ENCODE data around the gene TIMM10B. TPM values are rescaled to one million over a fixed set of nuclear protein-coding genes. Genes with fewer than 3 reads are reported as not detected.
"Not testable (repeated sequence)": the region's sequence is repeated elsewhere in the genome, so short reads cannot be mapped to it uniquely, and the experiment has no call there.

TIMM10B gene
- total RNA-seq, 1 donor from 2014 or later, result 41.3 TPM

DNA sequence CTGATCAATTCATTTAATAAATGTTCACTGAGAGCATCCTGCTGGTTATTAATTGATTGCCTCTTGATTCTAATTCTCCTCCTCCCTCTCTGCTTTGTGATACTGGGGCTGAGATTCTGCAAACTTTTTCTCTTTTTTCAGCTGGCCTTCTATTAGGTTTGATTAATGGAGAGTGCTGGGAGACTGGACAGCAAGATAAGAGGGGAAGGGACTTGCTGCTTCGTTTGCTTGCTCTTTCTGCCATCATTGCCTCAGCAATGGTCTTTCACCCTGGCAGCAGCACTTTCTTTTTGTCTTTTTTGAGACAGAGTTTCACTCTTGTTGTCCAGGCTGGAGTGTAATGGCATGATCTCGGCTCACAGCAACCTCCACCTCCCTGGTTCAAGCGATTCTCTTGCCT, 22.9 kb downstream of the TIMM10B start:
- H3K4me3 Mint-ChIP-seq, result no peak overlapping the region
- H3K4me1 Mint-ChIP-seq, result peaks cover 6% of the 10 kb centered on the region
- DNase-seq, result no peak
- intact Hi-C loops (cut with micrococcal nuclease), result no loop called here
- no peaks in the 10 kb centered on the region for H3K9me3 Mint-ChIP-seq
- no peaks in the 10 kb centered on the region for H3K27me3 Mint-ChIP-seq
- H3K27ac Mint-ChIP-seq, result no peak overlapping the region
- H3K36me3 Mint-ChIP-seq (ENCODE audit: low read depth), result peaks cover 26% of the 10 kb centered on the region

DNA sequence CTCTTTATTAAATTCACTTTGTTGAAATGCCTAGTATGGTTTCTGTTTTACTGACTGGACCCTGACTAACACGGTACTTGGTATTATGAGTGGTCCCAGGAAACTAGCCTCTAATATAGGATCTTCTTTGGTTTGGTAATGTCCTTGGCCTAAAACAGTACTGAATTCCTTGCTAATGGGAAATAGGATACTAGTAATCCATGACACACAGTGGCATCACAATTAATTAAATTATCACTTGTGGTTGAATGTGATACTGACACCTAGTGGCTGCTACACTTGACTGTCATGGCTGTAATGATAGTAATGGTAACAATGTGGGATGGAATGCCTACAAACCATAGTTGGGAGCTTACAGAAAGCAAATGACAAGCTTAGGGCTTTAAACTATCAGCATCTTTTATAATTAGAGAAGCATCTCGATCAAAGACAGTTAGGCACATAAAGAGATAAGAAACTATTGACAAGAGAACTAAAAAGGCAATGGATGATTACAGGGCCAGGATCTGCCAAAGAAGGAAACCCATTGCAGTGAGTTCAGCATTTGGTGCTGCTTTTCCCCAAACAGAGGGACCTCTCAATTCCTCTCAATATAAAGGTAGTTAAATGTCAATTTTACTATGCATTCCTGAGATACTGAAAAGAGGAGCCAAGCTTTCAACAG, 24.4 kb downstream of the TIMM10B start:
- Mint-ChIP-seq H3K9me3 (no peaks in the 10 kb centered on the region), H3K27me3 (no peaks in the 10 kb centered on the region), H3K4me3 (no peak overlapping the region), H3K27ac (no peak overlapping the region), H3K36me3 (ENCODE audit: low read depth) (peaks cover 26% of the 10 kb centered on the region), H3K4me1 (peaks cover 6% of the 10 kb centered on the region)
- DNase-seq, result peak; percentile 70
- intact Hi-C loops (cut with micrococcal nuclease), result loop anchor here (1.0 kb wide), 1 partner anchor 126 kb away; no protein-coding TSS in a partner anchor

DNA sequence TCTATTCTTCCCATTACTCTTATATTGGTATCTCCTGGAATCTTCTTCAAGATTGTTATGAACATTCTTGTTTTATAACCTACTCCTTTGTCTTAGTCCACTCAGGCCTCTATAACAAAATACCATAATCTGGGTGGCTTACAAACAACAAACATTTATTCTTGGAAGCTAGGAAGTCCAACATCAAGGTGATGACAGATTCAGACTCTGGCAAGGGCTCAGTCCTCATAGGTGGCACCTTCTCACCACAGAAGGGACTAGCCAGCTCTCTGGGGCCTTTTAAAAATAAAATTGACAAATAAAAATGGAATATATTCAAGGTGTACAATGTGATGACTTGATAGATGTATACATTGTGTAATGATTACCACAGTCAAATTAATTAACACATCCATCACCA, 35.6 kb downstream of the TIMM10B start:
- no peaks in the 10 kb centered on the region for H3K27me3 Mint-ChIP-seq
- DNase-seq, result no peak
- H3K9me3 Mint-ChIP-seq, result no peaks in the 10 kb centered on the region
- no peak overlapping the region for H3K27ac Mint-ChIP-seq
- no peak overlapping the region for H3K4me3 Mint-ChIP-seq
- peaks cover 53% of the 10 kb centered on the region for H3K36me3 Mint-ChIP-seq (ENCODE audit: low read depth)
- intact Hi-C loops (cut with micrococcal nuclease), result no loop called here
- H3K4me1 Mint-ChIP-seq, result no peaks in the 10 kb centered on the region

DNA sequence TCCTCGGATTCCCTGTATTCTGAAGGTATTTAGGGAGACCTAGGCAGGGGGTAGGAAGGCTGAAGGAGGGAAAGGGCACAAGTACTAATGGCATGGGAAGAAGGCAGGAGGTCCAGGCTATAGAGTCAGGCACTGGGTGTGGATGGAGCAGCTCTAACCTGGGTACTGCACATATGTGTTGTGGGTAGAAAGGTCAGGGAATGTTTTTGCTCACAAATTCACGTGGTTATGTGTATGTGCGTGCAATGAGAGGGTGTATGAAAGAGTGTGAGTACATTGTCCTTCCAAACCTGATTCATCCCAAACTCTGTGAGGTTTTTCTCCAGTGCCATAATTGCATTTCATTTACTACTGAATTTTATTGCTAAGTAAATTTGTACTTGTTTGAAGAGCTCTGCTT, 39.0 kb downstream of the TIMM10B start:
- no peak for DNase-seq
- Mint-ChIP-seq H3K9me3 (no peaks in the 10 kb centered on the region), H3K36me3 (ENCODE audit: low read depth) (peaks cover 51% of the 10 kb centered on the region), H3K27ac (no peak overlapping the region), H3K4me3 (no peak overlapping the region), H3K4me1 (peaks cover 14% of the 10 kb centered on the region), H3K27me3 (no peaks in the 10 kb centered on the region)
- intact Hi-C loops (cut with micrococcal nuclease), result loop anchor here (5.0 kb wide), 1 partner anchor 33 kb away; no protein-coding TSS in a partner anchor

DNA sequence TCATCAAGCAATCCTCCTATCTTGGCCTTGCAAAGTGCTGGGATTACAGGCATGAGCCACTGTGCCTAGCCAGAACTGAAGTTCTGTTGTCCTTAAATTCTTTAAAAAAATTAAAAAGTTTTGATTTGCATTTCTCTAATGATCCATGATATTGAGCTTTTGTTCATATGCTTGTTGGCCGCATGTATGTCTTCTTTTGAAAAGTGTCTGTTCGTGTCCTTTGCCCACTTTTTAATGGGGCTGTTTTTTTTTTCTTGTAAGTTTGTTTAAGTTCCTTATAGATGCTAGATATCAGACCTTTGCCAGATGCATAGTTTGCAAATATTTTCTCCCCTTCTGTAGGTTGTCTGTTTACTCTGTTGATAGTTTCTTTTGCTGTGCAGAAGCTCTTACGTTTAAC, 40.6 kb downstream of the TIMM10B start:
- intact Hi-C loops (cut with micrococcal nuclease), result loop anchor here (5.0 kb wide), 1 partner anchor 35 kb away; no protein-coding TSS in a partner anchor
- not testable (repeated sequence) for DNase-seq

DNA sequence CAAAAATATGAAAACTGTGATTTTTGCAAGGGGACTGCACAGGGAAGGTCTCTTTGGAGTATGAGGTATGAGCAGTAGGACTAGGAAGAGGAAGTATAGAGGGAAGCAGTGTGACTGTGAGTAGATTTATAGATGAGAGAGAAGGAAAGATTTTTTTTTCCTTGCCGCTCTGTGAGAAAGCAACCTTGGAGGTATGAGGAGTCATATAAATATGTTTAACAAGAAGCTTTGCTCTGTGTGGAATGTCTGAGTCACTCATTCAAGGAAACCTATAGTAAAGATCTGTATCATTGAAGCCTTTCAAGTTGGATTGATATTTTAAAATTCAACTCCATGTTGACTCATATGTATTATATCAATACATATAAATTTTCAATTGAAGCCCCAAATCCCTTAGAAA, 42.0 kb downstream of the TIMM10B start:
- no peak overlapping the region for H3K4me3 Mint-ChIP-seq
- H3K36me3 Mint-ChIP-seq (ENCODE audit: low read depth), result peaks cover 50% of the 10 kb centered on the region
- peaks cover 33% of the 10 kb centered on the region for H3K4me1 Mint-ChIP-seq
- peak overlapping the region; percentile 14 for H3K27ac Mint-ChIP-seq
- no peak for DNase-seq
- H3K9me3 Mint-ChIP-seq, result no peaks in the 10 kb centered on the region
- H3K27me3 Mint-ChIP-seq, result no peaks in the 10 kb centered on the region
- intact Hi-C loops (cut with micrococcal nuclease), result loop anchor here (5.0 kb wide), 1 partner anchor 36 kb away; no protein-coding TSS in a partner anchor

More for the DNA sequence above, 40.6 kb downstream of the TIMM10B start:
- Mint-ChIP-seq H3K36me3 (ENCODE audit: low read depth) (peaks cover 45% of the 10 kb centered on the region), H3K4me1 (peaks cover 27% of the 10 kb centered on the region)
- not testable (repeated sequence) for H3K9me3 Mint-ChIP-seq, H3K4me3 Mint-ChIP-seq, H3K27ac Mint-ChIP-seq, H3K27me3 Mint-ChIP-seq

DNA sequence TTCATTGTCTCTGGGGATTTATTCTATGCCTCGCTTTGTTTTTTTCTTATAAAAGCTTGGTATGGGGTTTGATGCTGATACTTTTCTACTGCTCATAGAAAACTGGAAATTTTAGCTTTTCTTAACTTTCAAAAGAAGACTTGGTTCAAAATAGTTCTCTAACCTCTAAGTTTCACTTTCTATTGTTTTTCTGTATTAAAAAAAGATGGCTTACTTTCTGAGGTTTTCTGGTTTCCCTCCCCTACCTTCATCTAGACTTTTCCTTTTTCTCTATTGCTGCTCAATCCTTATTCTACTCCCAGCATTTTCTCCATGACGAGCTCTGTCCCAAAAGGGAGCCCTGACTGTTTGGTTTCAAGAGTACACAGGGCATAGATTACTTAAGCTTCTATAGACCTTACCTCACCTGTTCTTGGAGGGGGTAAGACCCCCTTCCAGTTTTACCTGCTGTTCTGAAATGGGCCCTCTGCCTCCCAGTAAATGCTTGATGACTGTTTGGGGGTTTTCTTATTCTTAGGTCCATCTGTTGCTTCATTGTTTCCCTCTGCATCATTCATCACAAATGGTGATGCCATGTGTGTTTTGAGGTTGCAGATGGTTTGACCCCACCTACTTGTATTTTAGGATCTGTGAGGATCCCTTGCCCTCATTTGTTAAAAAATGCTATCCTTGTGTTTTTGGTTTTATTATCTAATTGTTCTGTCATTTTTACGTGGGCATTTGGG, 45.3 kb downstream of the TIMM10B start:
- H3K27ac Mint-ChIP-seq, result peak overlapping the region; percentile 80
- H3K4me3 Mint-ChIP-seq, result peak overlapping the region; percentile 62
- no peaks in the 10 kb centered on the region for H3K27me3 Mint-ChIP-seq
- DNase-seq, result no peak
- no peaks in the 10 kb centered on the region for H3K9me3 Mint-ChIP-seq
- peaks cover 35% of the 10 kb centered on the region for H3K4me1 Mint-ChIP-seq
- H3K36me3 Mint-ChIP-seq (ENCODE audit: low read depth), result peaks cover 30% of the 10 kb centered on the region
- intact Hi-C loops (cut with micrococcal nuclease), result loop anchor here (2.0 kb wide), 1 partner anchor 80 kb away; no protein-coding TSS in a partner anchor

DNA sequence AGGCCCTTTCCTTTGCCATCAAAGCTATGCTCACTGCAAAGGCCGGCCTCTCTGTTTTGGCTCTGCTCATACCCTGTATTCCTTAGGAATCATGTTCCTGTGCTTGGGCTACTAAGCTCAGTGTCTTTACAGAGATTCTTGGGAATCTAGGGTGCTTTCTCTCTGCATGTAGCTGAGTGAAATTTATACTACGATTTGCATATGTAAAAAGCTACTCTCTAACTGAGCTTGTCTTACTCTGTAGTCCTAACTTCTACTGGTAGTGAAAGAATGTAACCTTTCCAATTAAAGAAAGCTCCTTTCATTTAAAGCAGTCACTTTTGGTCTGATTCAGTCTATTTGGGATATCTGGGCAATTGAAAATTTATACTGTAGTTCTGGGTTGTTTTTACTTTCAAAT, 48.0 kb downstream of the TIMM10B start:
- H3K36me3 Mint-ChIP-seq (ENCODE audit: low read depth), result peaks cover 35% of the 10 kb centered on the region
- peaks cover 31% of the 10 kb centered on the region for H3K4me1 Mint-ChIP-seq
- no peaks in the 10 kb centered on the region for H3K9me3 Mint-ChIP-seq
- no peak overlapping the region for H3K27ac Mint-ChIP-seq
- intact Hi-C loops (cut with micrococcal nuclease), result no loop called here
- H3K4me3 Mint-ChIP-seq, result no peak overlapping the region
- DNase-seq, result no peak
- no peaks in the 10 kb centered on the region for H3K27me3 Mint-ChIP-seq

DNA sequence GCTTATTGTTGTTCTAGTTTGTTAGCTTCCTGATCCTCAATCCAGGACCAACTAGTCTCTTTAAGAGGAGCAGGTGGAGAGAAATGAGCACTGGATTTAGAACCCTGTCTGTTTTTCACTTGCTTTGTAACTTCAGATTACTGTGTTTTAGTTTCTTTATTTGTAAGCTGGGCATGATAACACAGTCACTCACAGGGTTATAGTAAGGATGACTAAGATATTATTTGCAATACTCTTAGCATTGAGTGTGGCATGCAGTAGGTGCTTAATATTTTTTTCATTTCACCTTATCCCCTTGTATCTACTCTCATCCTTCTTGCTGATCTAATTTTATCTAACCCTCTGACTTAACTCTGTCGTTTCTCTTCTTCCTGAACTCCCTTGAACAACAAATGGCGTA, 49.5 kb downstream of the TIMM10B start:
- Mint-ChIP-seq H3K27me3 (no peaks in the 10 kb centered on the region), H3K27ac (peak overlapping the region; percentile 4), H3K36me3 (ENCODE audit: low read depth) (peaks cover 31% of the 10 kb centered on the region), H3K9me3 (no peaks in the 10 kb centered on the region), H3K4me1 (peaks cover 19% of the 10 kb centered on the region), H3K4me3 (no peak overlapping the region)
- no peak for DNase-seq
- intact Hi-C loops (cut with micrococcal nuclease), result loop anchor here (1.0 to 5.0 kb wide), 3 partner anchors 152 to 226 kb away; partner anchors contain the start of gene MRPL17

DNA sequence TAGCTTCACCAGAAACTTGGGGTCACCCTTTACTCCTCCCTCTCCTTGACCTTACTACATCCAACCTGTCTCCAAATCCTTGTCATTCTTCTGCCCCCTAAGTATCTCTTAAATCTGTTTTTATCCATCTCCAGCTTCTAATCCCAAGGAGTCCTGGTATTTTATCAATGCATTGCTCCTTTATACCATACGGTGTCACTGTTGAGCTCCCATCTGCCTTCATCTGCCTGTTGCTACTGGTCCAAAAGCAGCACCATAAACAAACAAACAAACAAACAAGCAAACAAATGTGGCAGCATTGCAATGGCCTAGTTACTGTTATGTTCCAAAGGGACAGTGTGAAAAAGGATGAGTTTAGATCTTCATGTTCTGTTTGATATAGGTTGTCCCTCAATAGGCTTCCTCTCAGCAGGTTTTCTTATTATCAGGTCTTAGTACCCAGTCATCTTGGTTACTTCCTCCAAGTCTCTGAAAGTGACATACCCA, 50.0 kb downstream of the TIMM10B start:
- no peak overlapping the region for H3K4me3 Mint-ChIP-seq

More for the DNA sequence above, 50.0 kb downstream of the TIMM10B start:
- H3K36me3 Mint-ChIP-seq (ENCODE audit: low read depth), result peaks cover 30% of the 10 kb centered on the region
- intact Hi-C loops (cut with micrococcal nuclease), result loop anchor here (1.0 to 5.0 kb wide), 3 partner anchors 152 to 226 kb away; partner anchors contain the start of gene MRPL17
- peak; percentile 83 for DNase-seq
- H3K27me3 Mint-ChIP-seq, result no peaks in the 10 kb centered on the region
- no peaks in the 10 kb centered on the region for H3K9me3 Mint-ChIP-seq
- peaks cover 15% of the 10 kb centered on the region for H3K4me1 Mint-ChIP-seq
- H3K27ac Mint-ChIP-seq, result no peak overlapping the region

Other genes starting within 250 kb of the TIMM10B start
- gene FHIP1B, start 246.9 kb upstream of the TIMM10B start, total RNA-seq, result 19.3 and 20.2 TPM in 2 replicates
- not detected in 2 replicates for gene CNGA4, start 242.4 kb upstream of the TIMM10B start, total RNA-seq
- not detected in 2 replicates for gene CCKBR, start 221.7 kb upstream of the TIMM10B start, total RNA-seq
- 35.7 and 36.0 TPM in 2 replicates for gene CAVIN3, start 161.0 kb upstream of the TIMM10B start, total RNA-seq
- 9.4 and 10.0 TPM in 2 replicates for gene SMPD1, start 91.0 kb upstream of the TIMM10B start, total RNA-seq
- 24.1 TPM in 2 replicates for gene APBB1, start 62.4 kb upstream of the TIMM10B start, total RNA-seq
- gene HPX, start 40.5 kb upstream of the TIMM10B start, total RNA-seq, result not detected in 2 replicates
- gene TRIM3, start 7.6 kb upstream of the TIMM10B start, total RNA-seq, result 3.4 and 4.1 TPM in 2 replicates
- gene ARFIP2, start 170 bp upstream of the TIMM10B start, total RNA-seq, result 50.8 and 51.2 TPM in 2 replicates
- gene DNHD1, start 15.8 kb downstream of the TIMM10B start, total RNA-seq, result 21.5 and 22.8 TPM in 2 replicates
- 41.5 and 43.8 TPM in 2 replicates for gene RRP8, start 122.1 kb downstream of the TIMM10B start, total RNA-seq
- gene ILK, start 122.3 kb downstream of the TIMM10B start, total RNA-seq, result 89.6 and 92.4 TPM in 2 replicates
- 140 and 141 TPM in 2 replicates for gene TAF10, start 130.7 kb downstream of the TIMM10B start, total RNA-seq
- gene TPP1, start 137.9 kb downstream of the TIMM10B start, total RNA-seq, result 32.2 and 35.2 TPM in 2 replicates
- gene DCHS1, start 174.3 kb downstream of the TIMM10B start, total RNA-seq, result 0.35 and 0.36 TPM in 2 replicates
- 135 and 146 TPM in 2 replicates for gene MRPL17, start 201.8 kb downstream of the TIMM10B start, total RNA-seq

Data from activated CD4-positive, alpha-beta T cell treated with anti-CD3 and anti-CD28 coated beads, Interleukin-2, amount 10 ng/mL, durations not matched to agents 24 days and 14 days (primary cell).